HG03432 (cell line): ENCODE data around the gene TNIK.
A peak's percentile ranks its signal among the peaks of the same experiment; 100 is the strongest.

Experiments
- ATAC-seq: cut with Tn5 transposase; IDR thresholded peaks from one replicate; pipeline ENCODE4 v1.9.1; 2021; ENCODE audit warnings: mild to moderate bottlenecking, moderate library complexity; ENCODE audit not compliant: unreplicated experiment

Gene TNIK

DNA sequence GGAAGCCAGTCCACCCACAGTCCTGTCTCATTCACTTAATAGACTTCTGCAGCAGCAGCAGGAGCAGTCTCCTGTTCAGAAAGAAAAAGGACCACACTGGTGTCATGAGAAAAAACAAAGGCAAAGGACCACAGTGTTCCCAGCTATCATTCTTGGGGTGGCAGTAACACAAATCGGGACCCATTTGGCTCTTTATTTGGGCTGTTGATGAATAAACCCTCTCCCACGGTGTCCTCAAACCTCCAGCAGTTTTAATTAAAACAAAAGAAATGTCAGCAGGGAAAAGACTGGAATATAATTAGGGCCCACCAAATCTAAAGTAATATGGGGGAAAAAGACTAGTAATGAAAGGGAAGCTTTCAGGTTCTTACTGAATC lies 223.2 kb downstream of the TNIK start:
- no peak for ATAC-seq

DNA sequence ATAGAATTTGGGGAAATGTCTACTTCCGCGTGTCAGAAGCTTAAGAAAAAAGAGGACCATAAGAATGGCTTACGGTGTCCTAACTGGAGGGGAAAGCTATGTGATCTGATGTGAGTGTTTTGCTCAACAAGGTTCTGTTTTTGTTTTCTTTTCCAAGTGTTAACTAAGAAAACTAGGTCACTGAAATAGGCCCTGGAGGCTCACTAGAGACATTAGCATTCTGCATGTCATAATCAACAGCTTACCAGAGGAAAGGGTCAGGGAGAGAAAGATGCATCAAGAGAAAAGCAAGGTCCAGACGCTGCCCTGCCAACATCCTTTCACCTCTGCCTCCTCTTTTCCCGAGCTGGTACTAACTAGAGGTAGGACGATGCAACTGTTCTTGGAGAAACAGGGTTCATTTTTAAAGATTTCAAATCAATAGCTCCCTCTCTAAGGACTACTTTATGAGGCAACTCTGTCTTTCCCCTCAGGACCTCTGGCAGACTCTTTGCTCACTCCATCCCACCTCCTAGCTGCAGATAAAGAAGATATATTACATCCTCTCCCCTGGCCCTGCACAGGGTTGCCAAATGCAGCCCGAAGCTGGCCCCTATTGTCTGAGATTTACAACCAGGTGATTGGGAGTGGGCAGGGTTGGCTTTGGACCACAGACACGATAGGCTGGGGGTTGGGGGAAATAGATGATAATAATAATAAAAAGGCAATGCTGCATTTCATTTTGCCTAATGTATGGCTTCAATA lies 223.8 kb downstream of the TNIK start:
- no peak for ATAC-seq

DNA sequence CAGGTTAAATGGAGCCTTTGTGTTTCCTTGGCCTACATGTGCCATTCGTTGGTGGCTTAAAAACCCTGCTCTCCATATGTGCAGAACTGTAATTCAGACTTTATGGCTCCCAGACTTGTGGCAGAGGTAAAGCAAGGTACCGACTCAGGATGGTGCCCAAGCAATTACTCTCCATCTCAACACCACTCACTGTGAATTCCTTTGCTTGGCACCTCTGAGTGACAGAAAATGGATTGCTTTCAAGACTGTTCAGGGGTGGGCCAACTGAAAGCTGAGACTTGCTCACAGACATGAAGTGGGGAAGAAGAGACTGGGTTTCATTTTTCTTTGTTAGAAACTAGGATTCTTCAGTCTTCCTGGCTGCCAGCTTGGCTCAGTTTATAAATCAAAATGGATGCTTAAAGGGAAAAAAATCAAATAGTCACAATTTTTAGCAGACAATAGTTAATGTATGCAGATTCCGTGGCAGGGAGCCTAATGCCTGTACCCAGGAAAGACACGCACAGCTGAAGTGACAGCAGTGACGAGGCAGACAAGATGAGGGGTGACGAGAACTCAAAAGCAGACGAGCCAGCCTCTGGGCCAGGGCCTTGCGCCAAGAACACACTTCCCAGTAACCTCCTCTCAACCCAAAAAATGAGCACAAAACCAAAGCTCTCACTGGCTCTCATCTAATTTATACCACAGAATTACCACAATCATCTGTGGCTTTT lies 225.8 kb downstream of the TNIK start:
- no peak for ATAC-seq

DNA sequence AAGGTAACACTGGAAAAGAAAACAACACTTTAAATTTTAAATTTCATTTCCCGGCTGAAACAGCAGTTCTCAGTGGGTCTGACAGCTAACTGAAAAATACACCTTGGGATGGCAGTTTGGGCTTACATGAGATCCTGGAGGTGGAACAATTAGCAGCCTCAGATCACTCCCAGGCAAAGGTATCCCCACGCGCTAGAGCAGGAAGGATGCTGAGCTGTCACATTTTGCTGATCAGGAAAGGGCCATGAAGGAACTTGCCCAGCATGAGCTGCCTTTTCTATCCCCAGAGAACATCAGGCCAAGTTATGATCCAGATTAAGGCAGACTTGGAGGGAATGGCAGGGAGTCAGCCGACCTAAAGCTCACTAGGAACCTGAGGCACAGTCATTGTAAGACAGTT lies 228.8 kb downstream of the TNIK start:
- no peak for ATAC-seq

DNA sequence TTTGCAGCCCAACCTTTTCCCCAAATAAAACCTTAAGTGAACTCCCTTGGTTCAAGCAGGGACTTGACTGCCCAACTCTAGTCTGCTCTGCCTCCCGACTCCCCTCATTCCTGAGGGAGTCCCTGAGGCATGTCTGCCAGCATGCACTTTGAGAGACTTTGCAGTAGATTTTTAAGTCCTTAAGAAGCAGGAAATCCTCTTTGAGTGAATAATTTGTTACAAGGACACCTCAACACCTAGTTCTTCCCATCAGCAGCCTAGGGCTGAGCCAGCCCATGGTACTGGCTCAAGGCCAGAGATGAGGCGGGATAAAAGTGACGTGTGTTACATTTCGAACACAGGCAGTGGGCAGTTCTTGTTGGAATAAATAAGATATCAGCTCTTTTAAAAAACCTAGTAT lies 229.3 kb downstream of the TNIK start:
- ATAC-seq: no peak

DNA sequence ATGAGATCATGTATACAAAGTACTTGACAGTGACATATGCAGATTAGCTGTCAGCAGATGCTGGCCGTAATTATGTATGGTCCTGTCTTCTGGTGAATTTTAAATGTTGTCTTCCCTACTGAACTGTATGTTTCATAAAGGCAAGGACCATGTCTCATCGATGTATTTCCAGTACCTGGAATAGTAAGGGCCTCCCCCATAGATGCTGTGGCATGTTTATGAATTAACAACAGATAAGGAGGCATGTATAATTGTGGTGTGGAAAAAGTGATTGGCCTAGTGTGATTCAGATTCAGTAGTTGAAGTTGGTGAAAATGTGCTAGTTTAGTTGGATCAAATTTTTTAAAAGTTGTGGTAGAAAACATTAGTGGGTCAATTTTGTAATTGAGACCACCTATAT lies 231.0 kb downstream of the TNIK start:
- ATAC-seq: no peak

DNA sequence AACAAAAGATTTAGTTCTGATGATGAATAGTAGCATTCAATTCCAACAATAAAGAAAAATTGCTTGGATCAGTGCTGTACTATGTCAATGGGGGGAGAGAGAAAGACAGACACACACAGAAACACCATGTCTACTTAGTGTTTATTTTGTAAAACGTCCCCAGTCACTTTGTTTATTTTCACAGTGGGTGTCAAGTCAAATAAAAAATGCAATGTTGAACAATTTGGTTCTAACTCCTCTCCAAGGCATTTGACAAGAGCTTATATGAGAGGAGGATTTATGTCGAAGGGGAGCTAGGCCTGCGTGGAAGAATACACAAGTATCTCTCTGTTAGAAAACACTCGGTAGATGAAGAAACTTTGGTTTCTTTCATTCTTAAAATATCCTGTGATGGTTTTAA lies 232.0 kb downstream of the TNIK start:
- no peak for ATAC-seq

DNA sequence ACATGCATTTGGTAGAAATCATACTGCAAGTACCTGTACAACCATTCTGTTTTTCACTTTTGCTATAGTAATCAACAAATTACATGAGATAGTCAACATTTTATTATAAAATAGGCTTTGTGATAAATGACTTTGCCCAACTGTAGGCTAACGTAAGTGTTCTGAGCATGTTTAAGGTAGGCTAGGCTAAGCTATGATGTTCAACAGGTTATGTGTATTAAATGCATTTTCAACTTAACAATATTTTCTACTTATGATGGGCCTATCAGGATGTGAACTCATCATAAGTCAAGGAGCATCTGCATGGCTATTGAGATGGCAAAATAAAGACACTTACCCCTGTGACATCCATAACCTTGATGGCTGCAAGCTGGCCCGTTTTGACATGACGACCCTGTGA lies 232.4 kb downstream of the TNIK start:
- ATAC-seq: no peak

DNA sequence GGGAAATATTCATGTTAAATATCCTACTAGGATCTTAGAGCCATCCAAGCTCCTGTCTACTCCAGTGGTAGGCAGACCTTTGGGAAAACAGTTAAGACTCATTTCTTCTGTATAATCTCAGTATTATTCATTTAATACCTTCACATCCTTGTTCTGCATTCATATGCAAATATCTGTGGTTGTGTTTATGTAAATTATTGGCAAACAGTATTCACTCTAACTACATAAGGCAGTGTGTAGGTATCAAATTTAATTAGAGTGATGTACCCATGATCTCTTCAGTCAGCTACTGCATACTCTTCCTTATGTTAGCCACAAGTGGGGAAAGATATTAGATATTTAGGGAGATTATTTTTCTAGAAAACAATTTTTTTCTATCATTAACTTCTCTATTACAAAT lies 232.8 kb downstream of the TNIK start:
- no peak for ATAC-seq

DNA sequence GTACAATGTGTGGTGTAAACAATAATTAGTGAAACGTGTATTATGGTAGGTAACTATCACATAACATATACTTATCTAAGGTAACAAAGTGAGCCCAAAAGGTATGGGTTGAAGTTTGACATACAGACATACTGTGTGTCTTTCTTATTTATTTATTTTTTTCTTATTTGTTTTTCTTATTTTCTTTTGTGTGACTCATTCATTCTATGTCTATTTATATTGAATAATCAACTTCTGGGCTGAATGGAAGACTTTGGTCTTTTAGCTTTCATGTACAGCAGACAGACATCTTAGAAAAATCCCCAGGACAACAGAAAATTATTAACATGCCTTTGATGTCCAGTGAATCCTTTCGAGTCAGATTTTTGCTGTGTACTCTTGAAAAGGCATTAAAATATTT lies 233.4 kb downstream of the TNIK start:
- no peak for ATAC-seq

DNA sequence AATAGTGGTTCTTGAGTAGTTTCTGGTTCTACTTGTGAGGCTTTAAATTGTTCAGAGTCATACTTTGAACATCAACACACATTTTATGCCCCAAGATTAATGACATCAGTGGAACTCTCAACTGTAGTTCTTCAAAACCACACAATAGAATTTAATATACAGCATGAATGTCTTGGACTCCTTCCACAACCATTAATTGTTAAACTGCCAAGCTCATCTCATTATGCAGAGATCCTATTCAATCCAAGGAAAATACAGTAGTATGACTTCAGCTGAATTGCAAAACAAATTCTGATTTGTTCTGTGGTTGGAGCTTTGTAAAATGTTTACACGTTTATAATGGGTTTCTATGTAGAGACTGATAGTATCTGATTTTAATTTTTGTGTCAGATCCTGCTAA lies 234.5 kb downstream of the TNIK start:
- ATAC-seq: no peak

DNA sequence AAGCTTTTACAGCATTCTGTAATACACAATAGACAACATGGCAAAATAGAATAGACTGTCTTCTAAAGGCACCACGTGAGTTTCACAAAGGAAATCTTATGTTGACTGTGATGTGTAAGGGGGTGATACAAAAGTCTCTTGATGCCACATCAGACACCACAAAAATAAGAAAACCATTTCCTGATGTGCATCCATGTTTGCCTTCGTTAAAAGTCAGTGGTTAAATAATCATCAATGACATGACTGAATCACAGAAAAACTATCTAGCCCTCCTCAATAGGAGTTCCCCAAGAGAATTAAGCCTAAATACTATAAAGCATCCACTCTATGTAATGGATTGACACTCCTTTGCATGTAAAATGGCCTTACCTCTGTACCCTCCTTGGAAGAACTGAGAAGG lies 235.0 kb downstream of the TNIK start:
- no peak for ATAC-seq

DNA sequence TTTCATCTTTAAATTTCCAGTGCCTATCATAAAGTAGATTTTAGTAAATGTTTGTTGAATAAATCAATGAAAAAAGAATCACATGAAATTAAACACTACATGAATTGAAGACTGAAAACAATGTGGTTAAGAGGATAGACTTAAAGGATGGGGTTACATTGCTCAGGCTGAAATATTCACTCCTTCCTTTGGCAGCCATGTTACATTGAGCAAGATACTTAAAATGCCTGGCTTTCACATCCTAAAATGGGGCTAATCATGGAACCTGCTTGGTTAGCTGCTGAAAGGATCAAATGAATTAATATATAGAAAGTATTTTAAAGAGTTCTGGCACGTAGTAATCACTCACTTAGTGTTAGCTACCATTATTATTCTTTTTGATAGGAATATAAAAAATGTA lies 236.8 kb downstream of the TNIK start:
- ATAC-seq: no peak

DNA sequence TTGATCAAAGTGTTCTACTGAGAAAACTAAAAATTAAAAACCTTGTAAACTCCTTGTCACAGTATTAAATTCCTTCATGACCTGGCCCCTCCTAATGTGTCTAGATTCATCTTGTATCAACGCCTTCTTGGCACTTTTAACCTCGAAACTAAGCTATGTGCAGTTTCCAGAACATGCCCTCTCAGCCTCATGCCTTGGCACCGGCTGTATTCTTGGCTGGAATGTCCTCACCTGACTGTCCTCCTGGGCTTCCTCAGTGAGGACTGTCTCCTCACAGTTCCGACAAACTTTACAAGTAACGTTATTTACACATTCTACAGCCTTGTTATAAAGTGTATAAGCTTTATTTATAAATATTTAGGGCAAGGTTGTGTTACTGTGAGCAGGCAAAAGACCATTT lies 237.2 kb downstream of the TNIK start:
- ATAC-seq: no peak

DNA sequence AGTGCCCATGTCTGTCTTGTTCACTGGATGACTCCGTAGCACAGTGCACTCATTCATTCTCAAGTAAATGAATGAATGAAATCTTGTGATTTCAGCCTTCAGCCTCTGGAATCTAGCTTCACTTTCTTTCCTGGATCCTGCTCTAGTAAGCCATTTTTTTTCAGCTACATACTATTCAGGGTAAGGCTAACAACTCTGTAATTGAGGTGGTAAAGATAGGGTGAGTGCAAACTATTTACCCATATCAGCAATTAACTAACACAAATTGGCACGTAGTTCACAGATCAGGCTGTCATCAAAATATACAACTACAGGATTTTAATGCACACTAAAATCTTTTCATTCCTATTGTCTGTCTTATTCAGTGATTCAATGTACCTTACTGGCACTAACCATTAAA lies 238.6 kb downstream of the TNIK start:
- no peak for ATAC-seq

DNA sequence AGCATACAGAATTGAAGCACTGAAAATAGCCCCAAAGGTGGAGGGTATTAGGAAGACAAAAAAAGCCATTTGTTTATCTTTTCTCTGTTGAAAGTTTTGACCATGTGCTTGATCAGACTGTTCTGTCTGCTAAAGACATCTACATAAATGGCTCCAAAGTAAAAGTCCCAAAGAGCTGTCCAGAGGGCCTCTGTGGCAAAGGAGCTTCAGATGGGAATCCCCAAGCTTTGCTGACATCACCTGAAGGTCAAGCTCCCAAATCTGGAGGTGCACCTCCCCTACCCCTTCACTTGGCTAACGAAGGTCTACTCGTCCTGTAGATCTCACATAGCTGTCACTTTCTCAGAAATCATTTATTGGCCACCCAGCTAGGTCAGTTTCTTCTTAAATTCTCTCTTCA lies 239.1 kb downstream of the TNIK start:
- no peak for ATAC-seq

DNA sequence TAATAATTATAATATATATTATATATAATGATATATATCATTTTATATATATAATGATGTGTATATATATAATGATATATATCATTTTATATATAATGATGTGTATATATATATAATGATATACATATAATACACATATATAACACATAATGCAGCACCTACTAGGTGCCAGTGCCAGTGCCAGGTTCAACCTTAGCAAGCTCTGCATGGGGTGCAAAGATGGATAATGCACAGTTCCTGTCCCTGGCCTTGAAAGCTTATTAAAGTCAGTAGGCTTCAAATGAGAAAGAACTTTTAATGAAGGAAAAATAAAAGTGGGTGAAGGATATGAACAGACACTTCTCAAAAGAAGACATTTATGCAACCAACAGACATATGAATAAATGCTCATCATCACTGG lies 240.9 kb downstream of the TNIK start:
- ATAC-seq: no peak

DNA sequence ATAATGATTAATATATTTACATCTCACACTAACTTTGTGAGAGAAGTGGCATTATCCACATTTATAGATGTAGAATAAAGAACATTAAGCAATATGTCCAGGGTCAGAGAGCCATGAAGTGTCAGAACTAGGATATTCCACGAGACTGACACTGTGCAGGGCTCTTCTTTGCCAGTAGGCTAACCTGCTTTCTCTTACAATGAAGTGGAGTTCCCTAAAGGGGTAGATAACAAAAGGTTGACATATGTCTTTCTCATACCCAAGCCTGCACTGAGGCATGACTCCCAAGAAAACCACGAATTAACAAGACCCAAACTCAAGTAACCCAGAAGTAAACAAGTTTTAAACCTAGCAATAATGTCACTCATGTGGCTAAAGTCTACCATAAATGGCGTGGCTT lies 242.1 kb downstream of the TNIK start:
- no peak for ATAC-seq

DNA sequence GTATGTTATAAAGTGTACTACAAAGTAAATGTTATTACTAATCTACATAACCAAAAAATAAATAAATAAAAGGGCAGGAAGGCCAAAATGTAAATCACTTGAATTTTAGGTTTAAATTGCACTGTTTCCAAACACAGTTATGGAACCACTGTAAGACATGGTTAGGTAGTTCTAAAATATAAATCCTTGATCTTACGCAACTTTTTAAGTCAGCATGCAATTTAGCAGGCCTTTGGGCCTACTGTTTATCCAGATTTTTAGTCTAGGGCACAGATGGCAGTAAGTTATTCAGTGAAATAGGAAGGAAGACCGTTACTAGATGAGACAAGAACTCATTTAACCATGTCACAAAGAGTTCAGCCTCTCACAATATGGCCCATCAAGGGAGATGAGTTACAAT lies 246.3 kb downstream of the TNIK start:
- no peak for ATAC-seq

DNA sequence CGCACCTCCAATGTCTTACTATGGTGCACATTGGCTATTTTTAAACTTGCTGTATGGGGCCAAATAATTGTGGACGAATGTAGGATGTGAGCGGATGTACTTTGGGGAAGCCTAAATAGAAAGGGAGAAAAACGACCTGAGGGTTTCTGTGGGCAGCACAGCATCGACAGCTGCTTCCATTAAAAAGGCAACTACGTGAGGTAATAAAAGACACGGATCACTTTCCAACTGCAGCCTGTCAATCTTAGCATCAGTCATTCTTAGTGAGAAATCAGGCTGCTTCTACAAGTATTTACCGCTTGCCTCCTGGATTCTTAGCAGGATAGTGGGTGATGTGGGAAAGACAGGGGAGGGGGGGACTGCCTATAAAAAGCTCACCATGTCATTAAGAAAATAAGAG lies 247.0 kb downstream of the TNIK start:
- no peak for ATAC-seq

DNA sequence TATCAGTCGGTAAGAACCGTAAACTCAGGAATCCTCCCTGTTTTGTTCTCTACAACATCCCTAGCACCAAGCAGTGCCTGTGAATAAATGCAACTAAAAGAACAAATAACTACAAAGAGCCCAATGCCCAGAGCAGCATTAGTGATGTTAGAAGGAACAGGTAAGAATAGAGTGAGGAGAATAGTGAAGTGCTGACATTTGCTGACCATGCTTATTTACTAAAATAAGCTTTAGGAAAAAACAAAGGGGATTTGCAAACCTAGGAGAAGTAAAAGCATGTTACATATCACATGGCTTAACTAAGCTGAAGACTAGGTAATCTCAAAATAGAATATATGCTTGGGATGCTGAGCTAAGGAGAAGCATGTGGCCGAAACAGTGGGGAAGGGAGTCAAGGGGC lies 247.6 kb downstream of the TNIK start:
- ATAC-seq: no peak

DNA sequence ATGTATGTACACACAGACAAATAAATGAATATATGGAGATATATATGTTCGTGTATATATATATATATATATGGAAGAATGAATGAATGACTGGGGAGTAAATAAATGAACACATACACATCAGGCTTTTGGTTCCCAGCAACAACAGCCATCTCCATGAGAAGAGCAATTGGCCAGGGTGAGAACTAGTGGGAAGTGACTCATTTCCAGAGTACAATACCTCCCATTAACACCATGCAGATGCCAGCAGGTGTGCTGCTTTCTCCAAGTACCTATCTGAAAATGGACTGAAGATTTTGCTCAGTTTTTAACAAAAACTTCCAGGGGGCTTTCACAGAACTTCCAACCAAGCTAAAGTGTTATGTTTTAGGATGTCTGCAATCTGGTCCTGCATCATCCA lies 253.9 kb downstream of the TNIK start:
- peak; percentile 69 for ATAC-seq

DNA sequence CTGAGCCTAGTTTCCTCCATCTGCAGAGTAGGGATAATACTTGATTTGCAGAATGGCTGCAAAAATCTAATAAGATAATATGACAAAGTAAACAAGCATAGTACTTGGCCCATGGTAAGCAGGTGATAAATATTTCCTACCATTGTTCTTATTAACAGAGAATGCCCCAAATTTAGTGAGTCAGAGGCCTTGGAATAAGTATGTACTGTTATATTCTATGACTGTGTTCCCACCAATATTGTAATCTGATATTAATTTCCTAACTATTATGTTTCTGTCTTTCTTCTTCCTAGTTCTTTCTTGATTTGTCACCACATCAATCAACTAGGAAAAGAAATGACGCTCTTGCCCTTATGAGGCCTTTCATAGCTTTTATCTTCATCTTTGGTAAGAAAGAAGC lies 255.3 kb downstream of the TNIK start:
- ATAC-seq: no peak
